Kidney capillary endothelial cell (primary cell): ENCODE data around the gene GPN1.
"Not testable (repeated sequence)": the region's sequence is repeated elsewhere in the genome, so short reads cannot be mapped to it uniquely, and the experiment has no call there.

Experiments used
- DNase-seq: peaks from one replicate; pipeline ENCODE4 v3.0.0-alpha.2; 2018; ENCODE audit warnings: low spot score

GPN1 gene

DNA sequence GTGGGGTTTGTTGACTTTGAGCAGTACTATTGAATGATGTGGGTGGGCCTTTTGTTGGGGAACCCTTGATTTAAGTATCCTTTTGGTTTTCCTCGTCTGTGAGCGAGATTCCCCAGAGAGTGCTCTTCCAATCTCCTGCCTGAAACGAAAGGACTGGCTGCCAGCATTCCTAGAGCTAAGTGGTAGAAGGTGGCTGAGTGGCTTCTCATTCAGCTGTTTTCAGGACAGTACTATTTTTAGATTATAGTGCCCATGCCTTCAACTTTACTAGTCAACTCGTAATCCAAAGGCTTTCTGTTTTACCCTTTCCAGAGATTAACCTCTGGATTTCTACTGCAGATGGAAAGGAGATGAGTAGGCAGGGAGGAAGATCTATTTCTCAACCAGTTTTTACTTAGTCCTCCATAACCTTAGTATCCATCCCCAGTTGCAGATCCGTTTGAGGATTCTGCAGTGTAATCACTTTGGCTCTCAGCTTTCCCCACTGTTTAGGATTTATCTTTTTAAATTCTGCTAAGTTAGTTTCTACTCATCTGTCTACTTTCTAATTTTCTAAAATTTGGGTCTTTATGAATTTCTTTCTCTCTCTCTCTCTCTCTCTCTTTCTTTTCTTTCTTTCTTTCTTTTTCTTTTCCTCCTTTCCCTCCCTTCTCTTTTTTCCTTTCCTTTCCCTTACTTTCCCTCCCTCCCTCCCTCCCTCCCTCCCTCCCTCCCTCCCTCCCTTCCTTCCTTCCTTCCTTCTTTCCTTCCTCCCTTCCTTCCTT is 44.1 kb downstream of the GPN1 start:
- no peak for DNase-seq

DNA sequence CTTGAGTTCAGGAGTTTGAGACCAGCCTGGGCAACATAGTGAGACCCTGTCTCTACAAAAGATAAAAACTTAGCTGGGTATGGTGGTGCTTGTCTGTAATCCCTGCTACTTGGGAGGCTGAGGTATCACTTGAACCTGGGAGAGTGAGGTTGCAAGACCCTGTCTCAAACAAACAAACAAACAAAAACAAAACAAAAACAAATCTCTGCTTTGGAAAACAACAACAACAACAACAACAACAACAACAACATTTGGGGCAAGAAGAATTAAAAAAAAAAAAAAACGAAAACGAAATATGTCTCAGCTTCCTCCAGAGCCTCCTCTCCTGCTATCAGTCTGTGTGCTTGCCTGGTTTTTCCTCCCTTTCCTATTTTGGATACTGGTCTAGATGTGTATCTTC is 51.7 kb downstream of the GPN1 start:
- DNase-seq: no peak

DNA sequence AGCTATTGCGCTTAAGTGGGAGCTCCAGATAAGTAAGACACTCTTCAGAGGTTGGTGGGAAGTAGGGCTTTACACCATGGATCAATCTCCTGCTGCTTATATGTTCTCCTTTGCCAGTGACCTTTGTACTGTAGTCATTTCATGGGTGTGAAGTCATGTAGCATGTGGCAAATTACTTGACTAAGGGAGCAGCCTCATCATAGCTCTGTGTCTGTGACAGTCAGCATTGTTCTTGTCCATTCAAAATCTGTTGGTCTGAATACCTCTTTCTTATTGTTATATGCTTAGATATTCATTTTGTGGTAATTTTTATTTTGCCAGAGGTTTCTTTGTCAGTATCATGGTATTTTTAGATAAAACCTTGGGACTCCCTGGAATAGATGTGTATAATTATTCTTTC is 53.0 kb downstream of the GPN1 start:
- peak; percentile 41 for DNase-seq

DNA sequence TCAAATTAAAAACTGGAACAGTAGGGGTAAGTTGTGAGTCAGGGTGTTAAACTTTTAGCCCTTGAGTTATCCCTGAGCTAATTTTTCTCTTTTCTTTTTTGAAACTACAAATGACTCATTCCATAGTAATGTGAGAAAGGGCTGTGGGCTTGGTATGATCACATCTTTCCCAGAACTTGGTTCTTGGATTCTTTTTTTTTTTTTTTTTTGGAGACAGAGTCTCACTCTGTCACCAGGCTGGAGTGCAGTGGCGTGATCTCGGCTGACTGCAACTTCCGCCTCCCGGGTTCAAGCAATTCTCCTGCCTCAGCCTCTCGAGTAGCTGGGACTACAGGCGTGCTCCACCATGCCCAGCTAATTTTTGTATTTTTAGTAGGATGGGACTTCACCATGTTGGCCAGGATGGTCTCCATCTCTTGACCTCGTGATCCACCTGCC is 53.5 kb downstream of the GPN1 start:
- peak; percentile 84 for DNase-seq

DNA sequence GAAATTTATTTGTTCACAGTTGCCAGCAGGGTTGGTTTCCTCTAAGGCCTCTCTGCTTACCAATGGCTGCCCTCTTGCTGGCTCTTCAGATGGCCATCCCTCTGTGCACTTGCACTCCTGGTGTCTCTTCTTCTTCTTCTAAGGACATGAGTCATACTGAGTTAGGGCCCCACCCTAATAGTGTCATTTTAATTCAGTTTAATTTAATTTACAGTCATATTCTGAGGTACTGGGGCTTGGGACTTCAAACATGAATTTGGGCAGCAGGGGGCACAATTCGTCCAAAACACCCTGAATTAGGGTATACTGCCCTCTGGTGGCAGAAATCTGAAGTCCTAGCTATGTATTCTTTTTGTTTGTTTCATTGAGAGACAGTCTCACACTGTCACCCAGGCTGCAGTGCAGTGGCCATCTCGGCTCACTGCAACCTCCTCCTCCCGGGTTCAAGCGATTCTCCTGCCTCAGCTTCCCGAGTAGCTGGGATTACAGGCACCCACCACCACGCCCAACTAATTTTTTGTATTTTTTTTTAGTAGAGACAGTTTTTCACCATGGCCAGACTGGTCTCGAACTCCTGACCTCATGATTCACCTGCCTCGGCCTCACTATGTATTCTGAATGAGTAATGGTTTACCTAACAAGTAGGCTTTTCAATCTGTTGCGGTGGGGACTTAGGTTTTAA is 54.7 kb downstream of the GPN1 start:
- DNase-seq: peak; percentile 94

DNA sequence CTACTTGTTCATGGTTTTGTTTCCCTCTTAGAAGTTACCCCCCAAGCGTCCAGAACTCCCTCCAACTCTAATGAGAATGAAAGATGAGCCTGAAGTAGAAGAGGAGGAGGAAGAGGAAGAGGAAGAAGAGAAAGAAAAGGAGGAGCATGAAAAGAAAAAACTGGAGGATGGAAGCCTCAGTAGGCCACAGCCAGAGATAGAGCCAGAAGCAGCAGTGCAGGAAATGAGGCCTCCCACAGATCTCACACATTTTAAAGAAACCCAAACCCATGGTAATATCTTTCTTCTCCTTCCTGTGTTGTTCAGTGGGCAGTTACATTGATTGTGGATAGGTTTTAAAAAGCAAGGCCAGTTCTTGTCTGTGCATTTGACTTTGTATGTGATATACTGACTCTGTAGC is 56.2 kb downstream of the GPN1 start:
- not testable (repeated sequence) for DNase-seq

DNA sequence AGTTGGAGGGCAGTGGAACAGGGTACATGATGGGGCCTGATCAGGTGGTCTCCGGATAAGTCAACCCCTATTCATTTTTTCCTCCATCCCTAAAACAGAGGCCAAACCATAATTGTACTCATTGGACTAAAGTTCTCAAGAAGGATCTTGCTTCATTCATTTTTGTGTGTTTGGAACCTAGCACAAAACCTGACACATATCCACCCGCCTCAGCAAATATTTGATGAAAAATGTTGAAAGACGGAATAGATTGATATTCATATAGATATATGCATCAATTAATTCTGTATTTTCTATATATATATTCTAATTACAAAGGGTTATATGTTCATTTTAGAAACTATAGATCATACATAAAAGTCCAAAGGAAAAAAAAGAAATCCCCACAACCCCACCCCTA is 56.7 kb downstream of the GPN1 start:
- no peak for DNase-seq

DNA sequence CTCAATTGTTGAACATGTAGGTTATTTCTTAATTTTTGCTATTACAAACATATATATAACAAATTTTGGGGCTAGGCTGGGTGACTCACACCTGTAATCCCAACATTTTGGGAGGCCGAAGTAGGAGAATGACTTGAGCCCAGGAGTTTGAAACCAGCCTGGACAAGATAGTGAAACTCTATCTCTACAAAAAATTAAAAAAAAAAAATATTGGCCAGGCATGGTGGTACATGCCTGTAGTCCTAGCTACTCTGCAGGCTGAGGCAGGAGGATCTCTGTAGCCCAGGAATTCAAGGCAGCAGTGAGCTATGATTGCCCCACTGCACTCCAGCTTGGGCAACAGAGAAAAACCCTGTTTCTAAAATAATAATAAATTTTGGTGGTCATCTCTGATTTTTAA is 58.4 kb downstream of the GPN1 start:
- no peak for DNase-seq

DNA sequence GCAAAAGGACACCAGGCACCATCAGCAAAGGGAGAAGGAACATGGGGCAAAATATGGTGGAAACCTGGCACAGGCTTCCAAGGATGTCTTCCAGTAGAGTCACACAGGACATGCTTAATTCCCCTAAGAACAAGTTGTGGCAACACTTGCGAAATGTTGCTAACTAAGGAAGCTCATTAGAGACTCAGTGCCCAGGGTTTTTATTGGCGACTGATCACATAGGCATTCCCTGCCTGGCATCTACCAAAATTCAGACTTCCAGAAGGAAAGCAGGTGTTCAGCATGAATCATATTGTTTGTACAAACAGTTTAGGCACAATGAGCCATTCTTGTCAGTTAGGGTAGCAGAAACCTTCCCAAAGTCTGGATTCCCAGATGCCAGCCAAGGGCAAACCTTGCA is 60.6 kb downstream of the GPN1 start:
- DNase-seq: no peak

DNA sequence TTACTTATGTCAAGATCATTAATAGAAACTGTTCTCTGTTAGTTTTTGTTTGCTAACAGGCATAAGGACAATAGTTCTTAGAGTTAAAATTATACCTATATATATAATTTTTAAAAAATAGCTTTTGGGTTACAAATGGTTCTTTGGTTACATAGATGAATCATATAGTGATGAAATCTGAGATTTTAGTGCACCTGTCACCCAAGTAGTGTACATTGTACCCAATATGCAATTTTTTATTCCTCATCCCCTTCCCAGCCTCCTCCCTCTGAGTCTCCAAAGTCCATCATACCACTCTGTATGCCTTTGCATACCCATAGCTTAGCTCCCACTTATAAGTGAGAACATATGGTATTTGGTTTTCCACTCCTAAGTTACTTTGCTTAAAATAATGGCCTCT is 61.2 kb downstream of the GPN1 start:
- DNase-seq: no peak

DNA sequence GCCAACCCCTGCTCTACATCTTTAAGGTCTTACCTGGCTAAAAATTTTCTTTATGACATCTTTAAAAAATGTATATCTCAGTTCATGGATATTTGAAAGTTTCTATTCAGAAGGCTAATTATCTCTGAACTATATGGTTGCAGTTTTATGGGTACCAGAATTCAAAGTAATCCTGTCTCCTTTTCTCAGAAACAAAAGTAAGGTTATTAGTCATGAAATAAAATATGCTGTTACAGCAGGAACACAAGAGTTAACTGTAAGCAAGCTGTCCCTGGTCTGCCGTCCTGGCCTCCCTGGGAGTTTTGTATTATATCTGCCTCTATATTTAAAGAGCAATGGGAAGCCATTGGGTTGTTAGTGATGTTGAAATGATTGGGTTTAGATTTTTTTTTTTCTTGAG is 68.8 kb downstream of the GPN1 start:
- DNase-seq: no peak
